SU-DHL-6 (cell line): Measurements from ENCODE around the gene BSG.

Experiments
- H2AFZ ChIP-seq: fragments of 200-600 bp; sonication (generic); 2 replicates; pipeline ENCODE4 v1.6.1; 2014; ENCODE audit warnings: low read depth, mild to moderate bottlenecking, moderate library complexity, mixed read lengths, antibody characterized with exemption, low read length; ENCODE audit not compliant: severe bottlenecking
- H3F3A ChIP-seq: fragments of 200-600 bp; shearing (Covaris generic); 2 replicates; pipeline ENCODE4 v1.6.0; 2016; ENCODE audit warnings: antibody characterized with exemption, mild to moderate bottlenecking; ENCODE audit not compliant: insufficient read depth
- H3K27ac ChIP-seq: fragments of 200-600 bp; sonication (generic); 2 replicates; pipeline ENCODE4 v1.5.1; 2016; ENCODE audit warnings: low read depth, mild to moderate bottlenecking, low read length, moderate library complexity, mixed read lengths
- H3K27me3 ChIP-seq: fragments of 200-600 bp; sonication (generic), shearing (Covaris generic); 2 replicates; pipeline ENCODE4 v1.6.0; 2014; ENCODE audit warnings: mild to moderate bottlenecking, low read length
- H3K36me3 ChIP-seq: fragments of 200-600 bp; sonication (generic); 2 replicates; pipeline ENCODE4 v1.6.1; 2014; ENCODE audit warnings: mild to moderate bottlenecking, low read length, mixed read lengths
- H3K4me2 ChIP-seq: fragments of 300-600, 200-600 bp; shearing (Covaris generic), sonication (generic); 2 replicates; pipeline ENCODE4 v1.6.0; 2014; ENCODE audit warnings: low read length, low read depth, mild to moderate bottlenecking; ENCODE audit not compliant: poor library complexity, severe bottlenecking
- H3K4me3 ChIP-seq: fragments of 200-600 bp; sonication (generic); 2 replicates; pipeline ENCODE4 v1.5.1; 2014; ENCODE audit warnings: antibody characterized with exemption, low read length, mild to moderate bottlenecking, mixed read lengths; ENCODE audit not compliant: insufficient read depth, poor library complexity, severe bottlenecking
- H3K79me2 ChIP-seq: fragments of 200-600 bp; sonication (generic); 2 replicates; pipeline ENCODE4 v1.6.1; 2014; ENCODE audit warnings: mild to moderate bottlenecking, low read length, moderate library complexity; ENCODE audit not compliant: insufficient read depth
- H3K9ac ChIP-seq: fragments of 200-600 bp; sonication (generic); 2 replicates; pipeline ENCODE4 v1.7.0; 2014; ENCODE audit warnings: mild to moderate bottlenecking, low read length
- H3K9me2 ChIP-seq: fragments of 200-600 bp; sonication (generic); replicated peaks from 2 replicates; pipeline ENCODE4 v1.6.1; 2014; ENCODE audit warnings: low read length; ENCODE audit not compliant: insufficient read depth
- H3K9me3 ChIP-seq: fragments of 200-600 bp; sonication (generic); 2 replicates; pipeline ENCODE4 v1.6.1; 2014; ENCODE audit warnings: low read length, mixed read lengths; ENCODE audit not compliant: insufficient read depth
- H4K20me1 ChIP-seq: fragments of 200-600 bp; sonication (generic); 2 replicates; pipeline ENCODE4 v1.6.1; 2014; ENCODE audit warnings: low read depth, mild to moderate bottlenecking, antibody characterized with exemption, low read length, moderate library complexity, mixed read lengths
- EZH2phosphoT487 ChIP-seq: fragments of 200-600 bp; sonication (generic), shearing (Covaris generic); conservative IDR thresholded peaks from 2 replicates; pipeline ENCODE4 v1.6.1; 2018; ENCODE audit warnings: mild to moderate bottlenecking, antibody characterized with exemption, low read length, moderate library complexity, mixed read lengths
- TF ChIP-seq, protein P1 (sequence below): fragments of 200-600 bp; sonication (generic); IDR thresholded peaks from one replicate; pipeline ENCODE4 v1.5.1; 2017; ENCODE audit warnings: antibody characterized with exemption, mild to moderate bottlenecking, low read length, moderate library complexity; ENCODE audit not compliant: insufficient read depth, poor library complexity, severe bottlenecking

Gene BSG

DNA sequence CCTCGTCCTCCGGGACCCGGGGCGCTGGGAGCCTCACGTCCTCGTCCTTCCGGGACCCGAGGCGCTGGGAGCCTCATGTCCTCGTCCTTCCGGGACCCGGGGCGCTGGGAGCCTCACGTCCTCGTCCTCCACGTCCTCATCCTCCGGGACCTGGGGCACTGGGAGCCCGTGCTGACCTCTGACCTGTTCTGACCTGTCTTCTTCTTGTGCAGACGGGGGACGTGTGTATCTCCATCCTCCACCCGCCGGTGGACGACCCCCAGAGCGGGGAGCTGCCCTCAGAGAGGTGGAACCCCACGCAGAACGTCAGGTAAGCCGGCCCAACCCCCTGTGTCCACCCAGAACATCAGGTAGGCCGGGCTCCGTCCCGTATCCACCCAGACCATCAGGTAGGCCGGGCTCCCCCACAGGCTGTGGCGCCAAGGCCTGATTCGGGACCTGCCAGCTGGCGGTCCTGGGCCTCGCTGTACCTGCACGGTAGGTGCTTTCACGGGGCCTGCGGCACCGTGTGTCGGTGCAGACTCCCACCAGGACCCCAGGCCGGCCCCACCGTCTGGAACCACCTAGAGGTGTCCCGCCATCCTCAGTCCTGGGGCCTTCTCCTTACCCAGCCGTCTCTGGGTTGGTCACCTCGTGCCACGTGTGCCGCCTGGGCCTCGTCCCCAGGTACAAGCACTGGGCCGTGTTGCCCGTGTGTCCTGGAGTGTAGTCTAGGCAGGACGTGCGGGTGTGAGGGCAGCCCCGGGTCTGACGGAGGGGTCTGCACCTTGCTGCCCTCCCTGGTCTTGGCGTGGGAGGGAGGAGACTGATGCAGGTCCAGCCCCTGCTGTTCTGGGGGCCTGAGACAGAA is 36.1 kb upstream of the BSG start:
- H4K20me1 ChIP-seq, result no peaks in the 10 kb centered on the region
- TF ChIP-seq EZH2phosphoT487, result no peak
- TF ChIP-seq, protein P1, sequence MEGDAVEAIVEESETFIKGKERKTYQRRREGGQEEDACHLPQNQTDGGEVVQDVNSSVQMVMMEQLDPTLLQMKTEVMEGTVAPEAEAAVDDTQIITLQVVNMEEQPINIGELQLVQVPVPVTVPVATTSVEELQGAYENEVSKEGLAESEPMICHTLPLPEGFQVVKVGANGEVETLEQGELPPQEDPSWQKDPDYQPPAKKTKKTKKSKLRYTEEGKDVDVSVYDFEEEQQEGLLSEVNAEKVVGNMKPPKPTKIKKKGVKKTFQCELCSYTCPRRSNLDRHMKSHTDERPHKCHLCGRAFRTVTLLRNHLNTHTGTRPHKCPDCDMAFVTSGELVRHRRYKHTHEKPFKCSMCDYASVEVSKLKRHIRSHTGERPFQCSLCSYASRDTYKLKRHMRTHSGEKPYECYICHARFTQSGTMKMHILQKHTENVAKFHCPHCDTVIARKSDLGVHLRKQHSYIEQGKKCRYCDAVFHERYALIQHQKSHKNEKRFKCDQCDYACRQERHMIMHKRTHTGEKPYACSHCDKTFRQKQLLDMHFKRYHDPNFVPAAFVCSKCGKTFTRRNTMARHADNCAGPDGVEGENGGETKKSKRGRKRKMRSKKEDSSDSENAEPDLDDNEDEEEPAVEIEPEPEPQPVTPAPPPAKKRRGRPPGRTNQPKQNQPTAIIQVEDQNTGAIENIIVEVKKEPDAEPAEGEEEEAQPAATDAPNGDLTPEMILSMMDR, result no peak

DNA sequence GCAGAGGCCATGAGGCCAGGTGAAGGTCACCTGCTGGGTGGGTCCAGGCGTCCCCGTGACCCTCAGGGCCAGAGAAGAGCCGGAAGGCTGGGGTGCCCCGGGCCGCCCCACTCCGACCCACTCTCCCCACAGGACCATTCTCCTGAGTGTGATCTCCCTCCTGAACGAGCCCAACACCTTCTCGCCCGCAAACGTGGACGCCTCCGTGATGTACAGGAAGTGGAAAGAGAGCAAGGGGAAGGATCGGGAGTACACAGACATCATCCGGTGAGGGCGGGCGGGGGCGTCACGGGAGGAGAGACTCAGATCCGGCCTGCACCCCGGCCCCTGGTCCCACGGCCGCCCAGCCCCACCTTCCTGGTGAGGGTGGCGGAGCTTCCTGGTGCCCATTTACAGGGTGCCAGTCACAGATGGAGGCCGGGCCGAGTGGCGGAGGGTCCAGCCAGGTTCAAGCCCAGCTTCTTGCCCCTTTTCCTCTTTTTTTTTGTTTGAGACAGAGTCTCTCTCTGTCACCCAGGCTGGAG is 35.5 kb upstream of the BSG start:
- Histone ChIP-seq H3K9ac (no peak overlapping the region), H3K4me2 (no peak overlapping the region), H4K20me1 (no peaks in the 10 kb centered on the region), H3K9me2 (no peaks in the 10 kb centered on the region), H3K36me3 (no peaks in the 10 kb centered on the region), H3K79me2 (peaks cover 23% of the 10 kb centered on the region), H3K27ac (no peak overlapping the region), H3K27me3 (no peaks in the 10 kb centered on the region), H3F3A (no peaks in the 10 kb centered on the region), H3K9me3 (no peaks in the 10 kb centered on the region), H2AFZ (no peak overlapping the region), H3K4me3 (no peak overlapping the region)
- no peak for TF ChIP-seq EZH2phosphoT487
- TF ChIP-seq, protein P1, result no peak

More for the DNA sequence above, 36.1 kb upstream of the BSG start:
- no peaks in the 10 kb centered on the region for H3K36me3 ChIP-seq
- peaks cover 25% of the 10 kb centered on the region for H3K79me2 ChIP-seq
- H3K9me2 ChIP-seq, result no peaks in the 10 kb centered on the region
- no peaks in the 10 kb centered on the region for H3K9me3 ChIP-seq
- H3K4me2 ChIP-seq, result no peak overlapping the region
- H3K4me3 ChIP-seq, result no peak overlapping the region
- no peaks in the 10 kb centered on the region for H3K27me3 ChIP-seq
- H3F3A ChIP-seq, result no peaks in the 10 kb centered on the region
- H3K9ac ChIP-seq, result no peak overlapping the region
- no peak overlapping the region for H3K27ac ChIP-seq
- H2AFZ ChIP-seq, result no peak overlapping the region

DNA sequence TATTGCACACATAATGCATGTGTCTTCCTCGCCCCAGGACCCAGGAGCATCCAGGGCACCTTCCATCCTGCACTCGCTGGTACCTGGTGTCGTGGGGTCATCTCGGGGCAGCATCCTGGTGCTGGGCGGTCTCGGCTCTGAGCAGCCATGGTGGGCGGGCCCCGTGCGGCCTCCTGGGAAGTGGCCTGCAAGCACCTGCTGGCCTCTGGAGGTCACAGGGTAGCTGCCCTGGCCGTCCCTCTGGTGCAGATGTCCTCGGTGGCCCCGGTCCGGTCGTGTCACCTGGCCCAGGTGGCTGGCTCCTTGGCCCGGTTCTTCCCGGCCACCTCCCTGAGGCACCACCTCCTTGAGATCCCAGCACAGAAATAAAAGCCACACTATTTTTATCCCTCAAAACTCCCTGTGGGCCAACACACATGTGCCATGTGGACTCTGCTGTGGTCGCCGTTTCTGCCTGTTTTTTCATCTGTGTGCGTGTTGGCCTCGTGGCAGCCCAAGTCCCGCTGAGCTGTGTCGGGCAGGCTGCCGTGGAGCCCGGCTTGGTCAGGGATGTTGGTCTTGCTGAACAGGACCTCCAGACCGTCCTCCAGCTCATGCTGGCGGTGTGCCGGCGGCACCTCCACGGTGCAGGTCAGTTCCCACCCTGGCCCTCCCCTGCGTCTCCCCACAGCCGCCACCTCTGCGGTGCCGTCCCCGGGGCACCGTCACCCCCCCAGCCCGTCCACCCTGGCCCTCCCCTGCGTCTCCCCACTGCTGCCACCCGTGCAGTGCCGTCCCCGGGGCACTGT is 33.6 kb upstream of the BSG start:
- Histone ChIP-seq H3K27me3 (no peaks in the 10 kb centered on the region), H4K20me1 (no peaks in the 10 kb centered on the region), H3K36me3 (no peaks in the 10 kb centered on the region), H3K9me2 (no peaks in the 10 kb centered on the region), H3F3A (no peaks in the 10 kb centered on the region), H3K9ac (no peak overlapping the region), H3K4me3 (no peak overlapping the region), H3K79me2 (peaks cover 4% of the 10 kb centered on the region; the same call in 1 of the 2 replicates), H3K4me2 (no peak overlapping the region), H3K9me3 (no peaks in the 10 kb centered on the region), H3K27ac (no peak overlapping the region), H2AFZ (no peak overlapping the region)
- TF ChIP-seq, protein P1, result no peak
- no peak for TF ChIP-seq EZH2phosphoT487
